HG02840 (cell line): Measurements from ENCODE around the gene SUGCT.

Experiments
- ATAC-seq: cut with Tn5 transposase; IDR thresholded peaks from one replicate; pipeline ENCODE4 v1.9.1; 2021; ENCODE audit warnings: mild to moderate bottlenecking, moderate library complexity, moderate number of reproducible peaks; ENCODE audit not compliant: unreplicated experiment, low FRiP score

The SUGCT gene

GRCh38 chr7:40439686-40440085 is 304.9 kb downstream of the SUGCT start:
- no peak for ATAC-seq

DNA sequence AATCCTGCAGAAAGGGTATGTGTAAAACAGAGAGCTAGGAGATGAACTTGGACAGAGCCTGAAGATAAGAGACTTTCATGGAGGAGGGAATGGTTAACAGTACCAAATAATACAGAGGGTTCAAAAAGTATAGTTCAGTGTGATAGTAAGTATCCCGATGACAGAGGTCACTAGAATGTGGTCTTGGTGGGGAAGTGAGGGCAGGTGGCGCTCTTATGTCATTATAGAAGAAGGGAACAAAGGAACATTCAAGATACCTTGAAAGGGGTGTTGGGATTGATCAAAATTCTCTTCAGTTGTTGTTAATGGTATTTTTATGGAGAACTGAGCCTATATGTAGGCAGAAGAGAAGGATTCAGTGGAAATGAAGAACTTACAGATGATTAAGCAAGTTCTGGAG is 312.5 kb downstream of the SUGCT start:
- ATAC-seq = no peak

GRCh38 chr7:40455485-40455884 is 320.7 kb downstream of the SUGCT start:
- ATAC-seq = no peak

DNA sequence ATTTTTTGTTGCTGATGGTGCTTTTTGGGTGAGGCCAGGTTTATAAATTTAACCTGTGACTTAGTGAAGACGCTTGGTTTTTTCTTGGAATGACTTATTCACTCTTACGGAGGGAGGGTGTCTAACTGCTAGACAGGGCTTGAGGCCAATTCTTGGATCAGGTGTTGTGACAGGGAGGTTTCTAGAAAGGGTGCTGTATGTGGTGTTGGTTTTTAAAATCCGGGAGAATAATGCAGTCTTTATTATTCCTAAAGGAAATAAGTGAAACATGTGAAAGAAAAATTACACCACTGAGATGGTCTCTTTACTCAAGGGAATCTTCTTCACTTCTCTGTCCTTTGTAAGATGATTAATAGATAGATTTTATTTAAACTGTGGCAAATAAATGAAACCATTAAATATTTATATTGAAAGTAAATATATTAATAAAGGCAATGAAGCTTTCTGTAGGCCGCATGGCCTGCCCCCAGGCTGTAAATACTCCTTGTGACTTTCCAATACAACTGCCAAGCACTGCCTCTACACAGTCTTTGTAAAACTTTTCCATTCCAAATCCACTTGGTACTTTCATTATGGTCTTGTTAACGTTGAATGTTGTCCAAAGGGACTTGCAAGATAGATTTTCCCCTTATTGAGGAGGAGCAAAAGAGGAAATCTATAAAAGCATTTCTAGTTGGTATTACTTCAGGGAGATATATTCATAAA is 323.1 kb downstream of the SUGCT start:
- ATAC-seq = no peak

- ATAC-seq = no peak
These were observed 328.6 kb downstream of the SUGCT start for GRCh38 chr7:40463446-40463845.

- ATAC-seq = no peak
These were observed 334.4 kb downstream of the SUGCT start for GRCh38 chr7:40468891-40469864.

DNA sequence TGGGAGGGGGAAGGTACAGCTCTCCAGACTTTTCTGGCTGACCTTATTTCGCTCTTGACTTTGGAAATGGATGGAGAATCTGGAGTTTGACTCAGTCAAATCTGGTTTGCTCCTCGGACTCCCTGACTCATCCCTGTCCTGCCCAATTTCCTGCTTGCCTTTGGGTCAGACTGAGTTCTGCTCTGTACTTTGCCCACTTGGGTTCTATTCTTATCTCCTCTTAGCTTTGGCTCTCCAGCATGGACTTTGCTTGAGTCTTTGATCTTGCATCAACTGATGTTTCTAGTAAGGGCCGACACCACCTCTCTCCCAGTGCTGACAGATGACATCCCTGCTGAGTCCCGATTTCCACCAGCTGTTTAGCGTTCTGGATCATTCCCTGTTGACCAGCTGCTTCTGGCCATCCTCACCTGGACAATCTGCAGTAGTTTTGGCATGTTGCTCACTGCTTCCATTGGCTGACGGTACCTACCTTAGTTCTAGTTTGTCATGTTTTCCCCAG is 335.3 kb downstream of the SUGCT start:
- no peak for ATAC-seq

DNA sequence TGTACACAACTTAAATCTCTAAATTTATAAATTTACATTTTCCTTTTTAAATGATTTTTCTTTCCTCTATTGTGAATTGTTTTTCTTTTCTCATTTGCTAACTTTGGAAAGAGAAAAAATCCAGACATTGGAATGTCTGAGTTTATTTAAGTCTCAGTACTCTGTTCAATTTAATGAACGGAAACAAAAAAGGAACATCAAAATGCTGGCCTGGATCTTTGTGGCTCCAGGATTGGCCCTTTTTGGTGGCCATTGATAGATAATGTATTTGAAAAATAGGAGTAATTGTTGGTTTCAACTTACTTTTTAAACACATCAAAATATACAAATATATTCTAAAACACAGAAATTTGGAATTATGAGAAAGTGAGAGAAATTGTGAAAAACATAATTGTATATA is 336.0 kb downstream of the SUGCT start:
- ATAC-seq = no peak

DNA sequence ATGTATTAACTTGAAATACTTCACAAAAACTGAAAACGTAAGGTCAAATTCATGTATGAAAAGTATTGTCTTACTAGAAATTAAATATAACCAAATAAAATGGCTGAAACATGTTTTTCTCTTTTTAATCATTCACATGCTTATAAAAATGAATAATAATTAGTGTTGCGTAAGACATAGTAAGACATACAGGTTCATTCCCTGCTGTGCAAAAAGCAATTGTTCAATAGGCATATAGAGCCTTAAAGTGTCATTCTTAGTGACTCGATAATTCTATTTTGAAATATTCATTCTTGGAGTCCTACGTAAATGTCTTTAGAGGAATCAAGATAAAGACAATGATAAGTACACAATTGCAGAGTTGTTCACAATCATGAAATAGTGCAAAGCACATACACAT is 337.1 kb downstream of the SUGCT start:
- no peak for ATAC-seq

DNA sequence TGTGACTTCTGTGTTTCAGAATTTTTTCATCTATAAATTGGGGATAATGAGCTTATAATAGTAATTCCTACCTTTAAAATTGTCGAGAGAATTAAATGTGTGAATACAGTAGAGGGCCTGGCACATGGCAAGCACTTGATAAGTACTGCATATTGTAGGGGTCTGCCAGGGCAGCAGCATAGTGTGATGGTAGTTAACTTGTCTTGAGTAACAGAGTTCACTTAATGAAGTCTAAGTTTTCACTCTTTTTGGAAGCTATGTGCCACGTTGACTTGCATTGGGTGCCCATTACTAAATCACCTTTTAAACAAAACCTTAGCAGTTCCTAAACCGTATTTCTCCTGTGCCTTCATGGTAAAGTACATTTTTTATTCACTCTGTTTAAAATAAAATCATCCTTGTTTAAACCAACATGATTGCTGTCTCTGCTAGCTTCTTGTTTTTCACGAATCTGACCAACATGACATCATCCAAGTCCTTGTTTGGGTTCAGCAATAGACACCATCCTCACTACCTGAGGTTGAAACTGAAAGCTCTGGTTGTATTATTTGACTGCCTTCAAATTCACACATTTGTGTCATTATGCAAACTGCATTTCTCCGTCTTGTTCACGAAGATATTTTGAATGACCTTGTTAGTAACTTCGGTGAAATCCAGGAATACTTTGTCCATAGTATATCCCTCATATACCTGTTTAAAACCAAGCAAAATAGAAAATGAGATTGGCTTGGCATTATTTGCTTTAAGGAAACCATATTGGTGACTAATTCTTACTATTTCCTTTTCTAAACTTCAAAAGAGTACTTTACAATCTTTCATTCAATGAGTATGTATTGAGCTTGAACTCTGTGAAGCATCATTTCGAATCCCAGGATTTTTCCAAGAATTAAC is 340.2 kb downstream of the SUGCT start:
- ATAC-seq = peak; percentile 95

DNA sequence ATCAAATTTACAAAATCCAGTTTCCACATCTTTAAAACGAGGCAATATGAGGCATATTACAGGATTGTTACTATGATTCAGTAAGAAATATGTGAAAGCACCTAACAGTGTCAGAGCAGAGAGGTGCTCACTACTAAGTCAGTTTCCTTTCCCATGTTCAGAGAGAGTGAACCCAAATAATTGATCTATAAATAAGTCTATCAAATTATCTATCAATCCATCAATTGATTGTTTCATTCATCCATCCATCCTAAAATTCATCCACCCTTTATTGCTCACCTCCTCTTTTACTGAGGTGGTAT is 340.8 kb downstream of the SUGCT start:
- ATAC-seq = no peak

GRCh38 chr7:40477094-40477493 is 342.3 kb downstream of the SUGCT start:
- no peak for ATAC-seq

DNA sequence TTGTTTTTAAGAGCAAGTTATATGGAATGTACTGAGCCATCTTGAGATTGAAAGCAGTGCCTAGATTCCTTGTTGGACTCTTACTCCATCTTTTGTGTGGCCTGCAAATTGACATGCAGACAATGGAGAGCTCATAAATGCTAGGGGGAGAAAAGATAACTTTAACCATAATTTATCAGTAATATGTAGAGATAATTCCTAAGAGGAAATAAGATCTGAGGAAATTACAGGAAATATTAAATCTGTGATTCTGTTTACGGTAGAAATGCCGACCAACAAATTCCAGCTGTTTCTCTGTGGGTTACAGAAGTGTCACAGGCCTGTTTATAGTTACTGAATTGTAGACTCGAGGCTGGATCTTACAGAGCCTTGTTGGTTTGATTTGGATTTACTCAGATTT is 348.0 kb downstream of the SUGCT start:
- no peak for ATAC-seq

DNA sequence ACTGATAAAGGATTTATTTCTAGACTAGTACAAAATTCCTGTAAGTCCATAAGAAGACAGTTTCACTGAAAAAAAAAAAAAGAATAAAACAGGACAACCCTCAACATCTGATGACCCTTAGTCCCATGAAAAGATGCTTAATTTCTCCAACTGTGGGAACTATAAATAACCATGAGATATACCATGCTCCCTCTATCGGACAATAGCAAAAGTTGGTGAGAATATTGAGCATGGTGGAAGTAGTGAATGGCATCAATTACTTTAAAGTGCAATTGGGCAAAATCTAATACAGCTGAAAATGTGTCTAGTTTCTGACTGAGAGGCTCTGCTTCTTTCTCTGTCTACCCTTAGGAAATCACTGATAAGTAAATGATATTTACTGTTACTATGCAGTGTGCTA is 348.8 kb downstream of the SUGCT start:
- no peak for ATAC-seq

DNA sequence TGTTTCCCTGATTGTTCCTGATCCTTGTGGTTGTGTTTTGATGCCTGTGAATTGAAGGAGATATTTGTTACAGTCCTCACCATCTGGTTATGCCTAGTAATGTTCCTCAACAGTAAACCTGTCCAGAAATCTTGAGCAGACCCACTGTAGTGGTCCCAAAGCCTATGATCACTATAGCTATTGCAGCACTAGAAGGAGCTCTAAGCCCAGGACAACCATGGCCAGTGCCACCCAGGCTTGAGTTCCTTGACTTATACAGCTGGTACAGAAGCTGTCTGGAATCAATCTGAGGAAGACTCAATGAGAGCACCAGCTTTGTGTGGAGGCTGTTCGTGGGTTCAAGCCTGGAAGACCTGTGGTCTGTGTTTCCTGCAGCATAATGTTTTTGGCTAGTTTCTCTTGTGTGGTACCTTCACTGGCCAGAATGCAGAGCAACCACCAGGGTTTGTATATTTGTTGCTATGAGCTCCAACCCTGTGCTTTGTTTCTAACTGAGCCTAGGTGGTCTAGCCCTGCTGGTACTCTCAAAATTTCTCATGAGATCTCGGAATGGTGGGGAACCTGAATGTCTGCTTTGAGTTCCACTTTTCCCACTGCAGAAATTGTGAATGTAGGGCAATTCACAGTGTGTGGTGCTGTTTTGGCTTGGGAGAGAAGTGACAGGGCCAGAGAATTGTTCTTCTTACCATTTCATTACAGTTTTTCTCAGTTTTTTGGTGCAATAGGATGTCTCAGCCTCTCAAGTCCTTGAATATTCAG is 355.2 kb downstream of the SUGCT start:
- ATAC-seq = no peak

DNA sequence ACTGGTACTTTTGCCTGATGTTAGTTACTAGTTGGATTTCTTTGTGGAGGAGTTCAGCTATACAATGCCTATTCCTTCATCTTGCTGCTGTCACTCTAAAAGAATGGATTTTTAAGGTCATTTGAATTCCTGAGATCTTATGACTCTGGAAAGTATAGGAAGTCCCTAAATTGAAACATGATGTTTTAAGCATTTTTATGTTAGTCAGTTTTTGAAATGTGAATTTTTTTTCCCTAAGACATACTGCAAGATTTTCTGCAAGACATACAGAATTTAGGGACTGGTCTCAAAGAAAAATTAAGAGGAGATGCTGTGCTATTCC is 355.8 kb downstream of the SUGCT start:
- ATAC-seq = no peak

DNA sequence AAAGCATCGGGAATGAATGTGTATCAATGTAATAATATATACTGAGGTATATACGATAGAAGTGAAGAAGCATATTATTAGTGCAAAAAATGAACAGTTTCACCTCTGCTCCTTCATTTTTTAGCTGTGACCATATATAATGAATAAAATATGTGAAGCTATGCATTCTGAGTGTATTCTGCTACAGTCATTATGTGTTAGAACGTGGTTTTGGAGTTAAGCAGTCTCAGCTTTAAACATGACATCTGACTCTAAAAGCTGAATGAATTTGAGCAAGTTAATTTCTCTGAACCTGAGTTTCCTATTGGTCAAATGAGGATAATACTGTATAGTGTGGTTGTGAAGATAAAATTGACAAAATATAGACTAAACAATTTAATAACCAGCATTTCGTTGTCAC is 358.1 kb downstream of the SUGCT start:
- ATAC-seq = no peak

GRCh38 chr7:40493609-40494051 is 358.8 kb downstream of the SUGCT start:
- no peak for ATAC-seq

DNA sequence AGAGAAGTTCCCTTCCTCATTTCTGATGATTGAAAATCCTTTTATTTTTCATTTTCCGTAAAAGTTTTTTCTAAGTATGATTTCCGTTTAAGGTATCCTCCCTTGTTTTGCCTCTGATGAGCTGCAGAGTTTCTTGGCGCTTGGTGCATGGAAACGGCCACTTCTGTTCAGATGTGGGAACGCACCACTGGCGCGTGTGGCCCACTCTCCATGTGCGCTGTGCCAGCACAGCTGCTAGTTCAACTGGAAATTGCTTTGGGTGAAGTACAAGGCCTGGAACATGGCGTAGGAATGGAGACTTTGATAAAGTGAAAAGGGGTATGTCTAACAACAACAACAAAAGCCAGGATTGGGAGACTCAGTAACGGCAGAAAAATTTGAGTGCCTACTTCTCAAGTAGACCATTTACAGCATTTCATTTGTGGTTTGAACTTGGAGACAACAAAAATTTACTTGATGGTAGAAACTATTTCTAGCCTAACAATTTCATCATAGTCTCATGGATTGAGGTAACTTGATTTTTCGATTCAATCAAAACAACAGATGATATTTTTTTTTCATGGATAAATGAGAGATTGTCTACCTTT is 364.2 kb downstream of the SUGCT start:
- ATAC-seq = no peak

- ATAC-seq = no peak
These were observed 364.9 kb downstream of the SUGCT start for GRCh38 chr7:40499718-40500117.
